H1 (cell line): ENCODE measurements around the gene TRIM10. TPM values are rescaled to one million over a fixed set of nuclear protein-coding genes. Genes with fewer than 3 reads are reported as not detected.

Experiments
- CTCF ChIA-PET: fragments of 300-600 bp; sonication (Branson Sonifier 250); formaldehyde crosslinking; loops from one replicate; lab custom pipeline; 2021; ENCODE audit not compliant: partially characterized antibody; lab: Charles Lee
- POLR2A ChIA-PET: fragments of 300-600 bp; sonication (Branson Sonifier 250); formaldehyde crosslinking; loops from one replicate; lab custom pipeline; 2021; ENCODE audit warnings: inconsistent platforms; ENCODE audit not compliant: partially characterized antibody; lab: Charles Lee
- DNase-seq, 2 experiments: peaks; one replicate each; pipeline versions ENCODE4 v3.0.0 to v3.0.0-alpha.2; 2010 to 2022; ENCODE audit warnings: low spot score in 2 of 2, low read depth in 1 of 2, mixed read lengths in 1 of 2
- FAIRE-seq: peaks from 2 replicates; lab custom pipeline; 2011; peaks lifted over from hg19 to GRCh38; lab: Jason Lieb, UNC
- H2AFZ ChIP-seq: 2 replicates; pipeline ENCODE4 v1.8.1; 2012; ENCODE audit warnings: low read length, inconsistent platforms
- H2AK5ac ChIP-seq: 2 replicates; pipeline ENCODE4 v1.6.1; 2013; ENCODE audit warnings: low read depth, low read length
- H2BK120ac ChIP-seq: replicated peaks from 2 replicates; pipeline ENCODE3; 2013; ENCODE audit warnings: low read depth, low read length, inconsistent platforms
- H2BK12ac ChIP-seq: 2 replicates; pipeline ENCODE4 v1.6.1; 2013; ENCODE audit warnings: low read depth, low read length
- H2BK15ac ChIP-seq: 2 replicates; pipeline ENCODE4 v1.6.1; 2013; ENCODE audit warnings: low read length
- H2BK20ac ChIP-seq: 2 replicates; pipeline ENCODE4 v1.6.1; 2013; ENCODE audit warnings: low read length
- H2BK5ac ChIP-seq: 2 replicates; pipeline ENCODE4 v1.6.1; 2013; ENCODE audit warnings: low read depth, low read length
- H3K14ac ChIP-seq: 2 replicates; pipeline ENCODE4 v1.6.1; 2013; ENCODE audit warnings: inconsistent platforms; ENCODE audit not compliant: insufficient read length
- H3K18ac ChIP-seq: 2 replicates; pipeline ENCODE4 v1.6.1; 2013; ENCODE audit warnings: low read length; ENCODE audit errors: extremely low read depth
- H3K23ac ChIP-seq: 2 replicates; pipeline ENCODE4 v1.6.1; 2013; ENCODE audit warnings: inconsistent platforms; ENCODE audit not compliant: insufficient read length
- H3K23me2 ChIP-seq: 2 replicates; pipeline ENCODE4 v1.6.1; 2013; ENCODE audit warnings: low read depth, low read length
- H3K27ac ChIP-seq: 2 replicates; pipeline ENCODE4 v1.6.1; 2011; ENCODE audit warnings: low read depth, low read length, inconsistent platforms
- H3K27me3 ChIP-seq, 4 experiments: replicated peaks in 1 of 4; 1 replicate in 1 of 4; 2 replicates in 3 of 4; pipeline versions ENCODE4 v1.6.1 to v1.8.1; 2011 to 2013; ENCODE audit warnings: low read length in 3 of 4, mild to moderate bottlenecking in 3 of 4, inconsistent platforms in 2 of 4, mixed read lengths in 2 of 4, moderate library complexity in 1 of 4; ENCODE audit not compliant: control insufficient read depth in 3 of 4, insufficient read depth in 3 of 4; ENCODE audit errors: extremely low read depth in 1 of 4
- H3K36me3 ChIP-seq, 4 experiments: 2 replicates each; pipeline versions ENCODE4 v1.6.1 to v1.8.1; 2011 to 2013; ENCODE audit warnings: mild to moderate bottlenecking in 4 of 4, low read length in 3 of 4, moderate library complexity in 2 of 4, control low read depth in 1 of 4, inconsistent platforms in 1 of 4; ENCODE audit not compliant: insufficient read depth in 4 of 4, control insufficient read depth in 2 of 4
- H3K4ac ChIP-seq: replicated peaks from 2 replicates; pipeline ENCODE3; 2013; ENCODE audit warnings: low read length, low read depth, mixed read lengths, inconsistent platforms; ENCODE audit not compliant: insufficient read length
- H3K4me1 ChIP-seq, 4 experiments: replicated peaks in 1 of 4; 1 replicate in 1 of 4; 2 replicates in 3 of 4; pipeline versions ENCODE4 v1.6.1 to v1.8.1; 2011 to 2013; ENCODE audit warnings: low read length in 3 of 4, inconsistent platforms in 2 of 4, mixed read lengths in 1 of 4; ENCODE audit not compliant: insufficient read depth in 4 of 4, control insufficient read depth in 3 of 4
- H3K4me2 ChIP-seq, 2 experiments: 2 replicates each; pipeline versions ENCODE4 v1.6.1 to v1.8.1; 2011 to 2013; ENCODE audit warnings: low read depth in 2 of 2, low read length in 2 of 2, control low read depth in 1 of 2, inconsistent platforms in 1 of 2, mild to moderate bottlenecking in 1 of 2; ENCODE audit not compliant: insufficient read depth in 1 of 2
- H3K4me3 ChIP-seq, 4 experiments: fragments of 200-600, 300-600 bp in 1 of 4; sonication (generic), shearing (Covaris generic), sonication (Bioruptor Twin) in 1 of 4; 2 replicates each; pipeline versions ENCODE4 v1.5.1 to v1.8.1; 2011 to 2016; ENCODE audit warnings: low read length in 4 of 4, low read depth in 3 of 4, control low read depth in 2 of 4, inconsistent platforms in 2 of 4, mild to moderate bottlenecking in 2 of 4, mixed read lengths in 1 of 4, moderate library complexity in 1 of 4; ENCODE audit not compliant: insufficient read depth in 2 of 4; ENCODE audit errors: extremely low read depth in 1 of 4
- H3K56ac ChIP-seq: replicated peaks from 2 replicates; pipeline ENCODE3; 2013; ENCODE audit warnings: low read depth, mild to moderate bottlenecking, mixed read lengths, low read length, inconsistent platforms; ENCODE audit not compliant: insufficient read length
- H3K79me1 ChIP-seq: 2 replicates; pipeline ENCODE4 v1.6.1; 2013; ENCODE audit warnings: low read depth, low read length, control low read depth
- H3K79me2 ChIP-seq, 2 experiments: 2 replicates each; pipeline versions ENCODE4 v1.6.1 to v1.8.1; 2012 to 2013; ENCODE audit warnings: low read length in 2 of 2, mild to moderate bottlenecking in 2 of 2, inconsistent platforms in 1 of 2; ENCODE audit not compliant: insufficient read depth in 2 of 2, control insufficient read depth in 1 of 2
- H3K9ac ChIP-seq, 4 experiments: replicated peaks in 1 of 4; 1 replicate in 1 of 4; 2 replicates in 3 of 4; pipeline versions ENCODE4 v1.6.1 to v1.8.1; 2011 to 2013; ENCODE audit warnings: low read depth in 3 of 4, low read length in 3 of 4, control low read depth in 2 of 4, mild to moderate bottlenecking in 2 of 4, moderate library complexity in 2 of 4, inconsistent platforms in 1 of 4; ENCODE audit errors: extremely low read depth in 1 of 4
- H3K9me3 ChIP-seq, 2 experiments: 2 replicates each; pipeline versions ENCODE4 v1.6.1 to v1.8.1; 2012 to 2013; ENCODE audit warnings: mild to moderate bottlenecking in 2 of 2, moderate library complexity in 2 of 2, control low read depth in 1 of 2, inconsistent platforms in 1 of 2, low read depth in 1 of 2, low read length in 1 of 2, mixed read lengths in 1 of 2; ENCODE audit not compliant: insufficient read depth in 2 of 2
- H4K20me1 ChIP-seq, 2 experiments: replicated peaks in 1 of 2; 2 replicates each; pipeline versions ENCODE3 to v1.8.1; 2011 to 2013; ENCODE audit warnings: inconsistent platforms in 2 of 2, low read length in 2 of 2, mild to moderate bottlenecking in 1 of 2; ENCODE audit not compliant: insufficient read depth in 2 of 2, control insufficient read depth in 1 of 2
- H4K5ac ChIP-seq: 2 replicates; pipeline ENCODE4 v1.6.1; 2013; ENCODE audit warnings: low read length, low read depth, mixed read lengths, inconsistent platforms; ENCODE audit not compliant: insufficient read length
- H4K8ac ChIP-seq: 2 replicates; pipeline ENCODE4 v1.8.0; 2013; ENCODE audit warnings: mild to moderate bottlenecking, moderate library complexity, low read length, inconsistent platforms; ENCODE audit not compliant: insufficient read depth; ENCODE audit errors: extremely low read depth
- H4K91ac ChIP-seq: replicated peaks from 2 replicates; pipeline ENCODE3; 2013; ENCODE audit warnings: low read length, mixed read lengths, inconsistent platforms; ENCODE audit not compliant: insufficient read length
- BACH1 ChIP-seq: IDR thresholded peaks from 2 replicates; pipeline ENCODE4 v1.6.1; 2012; ENCODE audit warnings: low read length, improper control_type of control experiment
- GABPA ChIP-seq: IDR thresholded peaks from 2 replicates; pipeline ENCODE4 v1.6.1; 2011; ENCODE audit warnings: mild to moderate bottlenecking, low read length, moderate library complexity, borderline replicate concordance; ENCODE audit not compliant: insufficient read depth
- KDM4A ChIP-seq: IDR thresholded peaks from one replicate; pipeline ENCODE4 v1.7.1; 2012; ENCODE audit warnings: low read depth, mild to moderate bottlenecking, moderate library complexity, low read length, inconsistent platforms; ENCODE audit not compliant: severe bottlenecking
- MAFK ChIP-seq: IDR thresholded peaks from 2 replicates; pipeline ENCODE4 v1.6.1; 2012; ENCODE audit warnings: low read depth, mild to moderate bottlenecking, improper control_type of control experiment, low read length
- TCF12 ChIP-seq: IDR thresholded peaks from 2 replicates; pipeline ENCODE4 v1.6.1; 2011; ENCODE audit warnings: low read depth, mild to moderate bottlenecking, low read length
- WGBS, 2 experiments: shearing (Covaris generic) in 1 of 2; methylation state at CpG; one replicate each; pipeline versions ENCODE4 v1.1.6 to v1.1.7; 2013 to 2015; ENCODE audit warnings: low lambda C conversion rate in 2 of 2, mixed read lengths in 2 of 2, inconsistent platforms in 1 of 2, low coverage in 1 of 2, missing lambda C conversion rate in 1 of 2; ENCODE audit not compliant: insufficient replicate concordance in 2 of 2, insufficient coverage in 1 of 2, insufficient read length in 1 of 2; ENCODE audit errors: extremely low coverage in 1 of 2, missing lambda C conversion rate in 1 of 2; 5-methylcytosine and 5-hydroxymethylcytosine counted together
- polyA plus RNA-seq, 7 experiments: library from polyadenylated mRNA; depleted of rRNA in 3 of 7; stranded (reverse) in 5 of 7; unstranded in 2 of 7; fragments of >200 nt in 5 of 7; fragments of 200-250 nt in 2 of 7; gene quantifications; 1 replicate in 5 of 7; 2 replicates in 1 of 7; 4 replicates in 1 of 7; pipeline versions ENCODE4 v1.2.1 to v1.2.3, GENCODE V29; 2011 to 2013; ENCODE audit warnings: missing spikeins in 2 of 7, mixed read lengths in 2 of 7
- total RNA-seq: library from RNA; stranded (reverse); fragmentation: NEBNext Ultra II Directional; extraction: Animal tissue kit (Norgen Biotek cat#: 25700); gene quantifications from 2 replicates; pipeline ENCODE4 v1.2.1, GENCODE V29; 2021

The TRIM10 gene
- total and polyA plus RNA-seq, 2 of the 8 experiments (the other 6 are each of a cell fraction or from before 2014, with no cell fraction given), result 0.06 TPM; not detected in 1

- Histone ChIP-seq H2AFZ (no peak overlapping the region), H4K5ac (no peak overlapping the region), H3K27me3 (no peaks in the 10 kb centered on the region; a peak in 1 of 7 replicates), H4K8ac (no peak overlapping the region), H3K9ac (no peak overlapping the region), H3K14ac (no peak overlapping the region), H3K56ac (no peak overlapping the region), H4K20me1 (no peaks in the 10 kb centered on the region), H2BK120ac (no peak overlapping the region), H2BK15ac (no peak overlapping the region), H3K18ac (no peak overlapping the region), H2BK12ac (no peak overlapping the region), H2AK5ac (no peak overlapping the region), H3K9me3 (no peaks in the 10 kb centered on the region), H3K79me1 (no peaks in the 10 kb centered on the region), H3K4me1 (peaks cover 0 to 4% (median 0%) of the 10 kb centered on the region in 4 experiments; a peak in 2 of 7 replicates), H3K4ac (no peak overlapping the region), H3K79me2 (no peaks in the 10 kb centered on the region), H2BK20ac (no peak overlapping the region), H3K23ac (no peak overlapping the region), H3K27ac (no peak overlapping the region), H3K4me3 (no peak overlapping the region), H3K36me3 (no peaks in the 10 kb centered on the region), H3K23me2 (peaks cover 2% of the 10 kb centered on the region; the same call in 1 of the 2 replicates), H2BK5ac (no peak overlapping the region), H4K91ac (no peak overlapping the region), H3K4me2 (no peak overlapping the region)
- ChIA-PET POLR2A (no interaction called here), CTCF (interaction anchor here (5.4 to 6.9 kb wide), 2 partner anchors 17 kb away, joined by 27 to 50 read pairs; no protein-coding TSS in a partner anchor)
- WGBS, 2 experiments, result 59% methylated on average over 3 of the region's 3 CpGs; no CpG with 5 or more reads in 1 of the 2 experiments
- DNase-seq (no peak), FAIRE-seq (no peak)
- TF ChIP-seq GABPA (no peak), BACH1 (no peak), KDM4A (no peak), TCF12 (no peak), MAFK (no peak)
Observed at GRCh38 chr6:30149234-30149633, 11.8 kb downstream of the TRIM10 start.
